Measurements from ENCODE around the gene PCED1B. TPM values are rescaled to one million over a fixed set of nuclear protein-coding genes. Genes with fewer than 3 reads are reported as not detected.

The PCED1B gene
- total and polyA plus RNA-seq, 2 experiments from 2014 or later = 3.6 to 6.6 TPM

GRCh38 chr12:47234576-47235141 lies 155.2 kb downstream of the PCED1B start:
- no peak overlapping the region for H3K4me2 ChIP-seq
- H3K27ac ChIP-seq = no peak overlapping the region
- H3K4me1 ChIP-seq (ENCODE audit: insufficient read depth) = peaks cover 7% of the 10 kb centered on the region
- H3K27me3 ChIP-seq = no peaks in the 10 kb centered on the region
- no peak overlapping the region for H3K4me3 ChIP-seq
- TF ChIP-seq EZH2phosphoT487 (IDR thresholded peaks at IDR 0.05; ENCODE audit: low read depth, severe bottlenecking, unreplicated experiment) (no peak), EZH2 (IDR thresholded peaks at IDR 0.05; ENCODE audit: borderline replicate concordance) (no peak), CTCF (IDR thresholded peaks at IDR 0.05; ENCODE audit: poor library complexity) (no peak)
- no peaks in the 10 kb centered on the region for H3K9me2 ChIP-seq (replicated peaks; ENCODE audit: insufficient read depth)
- no peak overlapping the region for H2AFZ ChIP-seq
- H3K79me2 ChIP-seq = no peaks in the 10 kb centered on the region
- 95% methylated on average over 14 of the region's 14 CpGs for WGBS (ENCODE audit: low lambda C conversion rate, missing lambda C conversion rate)
- no peaks in the 10 kb centered on the region for H3K36me3 ChIP-seq (replicated peaks; ENCODE audit: insufficient read depth, low read depth)
- H3K9me3 ChIP-seq (ENCODE audit: low read depth) = no peaks in the 10 kb centered on the region
- no peak for DNase-seq (ENCODE audit: low spot score)
- no peaks in the 10 kb centered on the region for H4K20me1 ChIP-seq (ENCODE audit: insufficient read depth, poor library complexity, severe bottlenecking)

- Histone ChIP-seq H3K9me3 (ENCODE audit: low read depth) (no peaks in the 10 kb centered on the region), H3K4me1 (ENCODE audit: insufficient read depth) (peaks cover 7% of the 10 kb centered on the region), H3K27me3 (no peaks in the 10 kb centered on the region), H3K79me2 (no peaks in the 10 kb centered on the region), H2AFZ (no peak overlapping the region), H3K4me3 (no peak overlapping the region), H3K36me3 (replicated peaks; ENCODE audit: insufficient read depth, low read depth) (no peaks in the 10 kb centered on the region), H3K27ac (no peak overlapping the region), H3K4me2 (no peak overlapping the region), H4K20me1 (ENCODE audit: insufficient read depth, poor library complexity, severe bottlenecking) (no peaks in the 10 kb centered on the region), H3K9me2 (replicated peaks; ENCODE audit: insufficient read depth) (no peaks in the 10 kb centered on the region)
- TF ChIP-seq CTCF (IDR thresholded peaks at IDR 0.05; ENCODE audit: poor library complexity) (no peak), EZH2phosphoT487 (IDR thresholded peaks at IDR 0.05; ENCODE audit: low read depth, severe bottlenecking, unreplicated experiment) (no peak), EZH2 (IDR thresholded peaks at IDR 0.05; ENCODE audit: borderline replicate concordance) (no peak)
- no peak for DNase-seq (ENCODE audit: low spot score)
- 98% methylated on average over 43 of the region's 48 CpGs for WGBS (ENCODE audit: low lambda C conversion rate, missing lambda C conversion rate)
Measured at GRCh38 chr12:47235258-47236040, 156.0 kb downstream of the PCED1B start.

- H3K27me3 ChIP-seq = no peaks in the 10 kb centered on the region
- no peak overlapping the region for H3K4me2 ChIP-seq
- no peak overlapping the region for H3K27ac ChIP-seq
- no peaks in the 10 kb centered on the region for H3K79me2 ChIP-seq
- H3K4me3 ChIP-seq = no peak overlapping the region
- no peaks in the 10 kb centered on the region for H3K9me3 ChIP-seq (ENCODE audit: low read depth)
- WGBS (ENCODE audit: low lambda C conversion rate, missing lambda C conversion rate) = 93% methylated on average over 13 of the region's 13 CpGs
- no peaks in the 10 kb centered on the region for H3K9me2 ChIP-seq (replicated peaks; ENCODE audit: insufficient read depth)
- TF ChIP-seq EZH2 (IDR thresholded peaks at IDR 0.05; ENCODE audit: borderline replicate concordance) (no peak), CTCF (IDR thresholded peaks at IDR 0.05; ENCODE audit: poor library complexity) (no peak), EZH2phosphoT487 (IDR thresholded peaks at IDR 0.05; ENCODE audit: low read depth, severe bottlenecking, unreplicated experiment) (no peak)
- H2AFZ ChIP-seq = no peak overlapping the region
- H4K20me1 ChIP-seq (ENCODE audit: insufficient read depth, poor library complexity, severe bottlenecking) = no peaks in the 10 kb centered on the region
- no peaks in the 10 kb centered on the region for H3K36me3 ChIP-seq (replicated peaks; ENCODE audit: insufficient read depth, low read depth)
- DNase-seq (ENCODE audit: low spot score) = no peak
- peaks cover under 1% of the 10 kb centered on the region for H3K4me1 ChIP-seq (ENCODE audit: insufficient read depth)
Measured at GRCh38 chr12:47236109-47236714, 156.8 kb downstream of the PCED1B start.
